Measurements from ENCODE around the gene KHNYN.

DNA sequence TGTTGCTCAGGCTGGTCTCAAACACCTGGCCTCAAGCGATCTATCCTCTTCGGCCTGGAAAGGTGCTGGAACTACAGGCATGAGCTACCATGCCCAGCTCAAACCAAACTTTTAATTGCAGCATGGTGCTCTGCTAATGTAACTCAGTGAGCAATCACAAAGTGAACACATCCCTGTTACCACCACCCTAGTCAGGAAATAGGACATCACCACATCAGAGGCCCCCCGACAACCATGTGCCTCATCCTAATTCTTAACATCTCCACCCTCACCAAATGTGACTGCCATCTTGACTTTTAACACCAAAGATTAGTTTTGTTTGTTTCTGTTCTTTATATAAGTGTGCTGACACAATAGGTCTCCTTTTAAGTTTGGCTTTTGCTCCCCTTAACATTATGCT, 35.6 kb downstream of the KHNYN start:
- TF ChIP-seq YY1 (IDR thresholded peaks at IDR 0.05; ENCODE audit: insufficient read depth, insufficient read length), result no peak
- no peak for TF ChIP-seq SUZ12 (IDR thresholded peaks at IDR 0.05; ENCODE audit: extremely low read depth, insufficient read depth, insufficient read length)
- TF ChIP-seq ZNF274 (IDR thresholded peaks at IDR 0.05; ENCODE audit: low read depth, low read length), result no peak
